IMR-90 (cell line): ENCODE results near the gene SLC6A13. TPM values are rescaled to one million over a fixed set of nuclear protein-coding genes. Genes with fewer than 3 reads are reported as not detected.

Experiments
- ATAC-seq: fragments of 200-7000 bp; cut with Tn5 transposase; 2 replicates; pipeline ENCODE4 v1.9.1; 2020; ENCODE audit warnings: low read depth, mild to moderate bottlenecking, moderate library complexity
- Bru-seq: library from RNA; stranded (reverse); fragments of 400-500 nt; gene quantifications from one replicate; lab custom pipeline; 2021; lab: Mats Ljungman, UMichigan
- BruChase-seq, 2 experiments: library from RNA; stranded (reverse); fragments of 400-500 nt; gene quantifications; one replicate each; lab custom pipeline; 2021; lab: Mats Ljungman, UMichigan
- BruUV-seq: library from RNA; stranded (reverse); fragments of 400-500 nt; replicated peaks from 2 replicates; lab custom pipeline; 2021; lab: Mats Ljungman, UMichigan
- CTCF ChIA-PET: fragments of 300-600 bp; formaldehyde crosslinking; extraction: SDS; loops from one replicate; lab custom pipeline; 2021; ENCODE audit warnings: antibody characterized with exemption; lab: Yijun Ruan, JAX
- POLR2A ChIA-PET: fragments of 300-600 bp; sonication (Branson Sonifier 250); formaldehyde crosslinking; loops from one replicate; lab custom pipeline; 2022; ENCODE audit warnings: antibody characterized with exemption; ENCODE audit not compliant: unreplicated experiment; lab: Charles Lee
- DNase-seq: peaks from one replicate; pipeline ENCODE4 v3.0.0; 2013
- H2AFZ ChIP-seq: replicated peaks from 2 replicates; pipeline ENCODE3; 2013; ENCODE audit warnings: low read length, mild to moderate bottlenecking; ENCODE audit not compliant: poor library complexity
- H2AK5ac ChIP-seq: 2 replicates; pipeline ENCODE4 v1.6.1; 2013; ENCODE audit warnings: low read depth, low read length, inconsistent platforms
- H2AK9ac ChIP-seq: replicated peaks from 2 replicates; pipeline ENCODE3; 2013; ENCODE audit warnings: mild to moderate bottlenecking, low read depth, low read length, moderate library complexity; ENCODE audit not compliant: poor library complexity
- H2BK120ac ChIP-seq: 2 replicates; pipeline ENCODE4 v1.6.1; 2013; ENCODE audit warnings: low read depth, low read length, inconsistent platforms
- H2BK15ac ChIP-seq: 3 replicates; pipeline ENCODE4 v1.6.1; 2013; ENCODE audit warnings: low read depth, low read length, inconsistent platforms
- H2BK20ac ChIP-seq: 2 replicates; pipeline ENCODE4 v1.6.1; 2013; ENCODE audit warnings: low read depth, mild to moderate bottlenecking, inconsistent platforms, low read length, moderate library complexity
- H2BK5ac ChIP-seq: 2 replicates; pipeline ENCODE4 v1.6.1; 2013; ENCODE audit warnings: mild to moderate bottlenecking, low read depth, low read length, inconsistent platforms; ENCODE audit not compliant: poor library complexity, severe bottlenecking
- H3K14ac ChIP-seq: replicated peaks from 2 replicates; pipeline ENCODE4 v1.6.1; 2013; ENCODE audit warnings: low read depth, low read length, inconsistent platforms
- H3K18ac ChIP-seq: 2 replicates; pipeline ENCODE4 v1.6.1; 2013; ENCODE audit warnings: low read depth, low read length, control low read depth
- H3K23ac ChIP-seq: 2 replicates; pipeline ENCODE4 v1.6.1; 2013; ENCODE audit warnings: low read depth, low read length, inconsistent platforms
- H3K27ac ChIP-seq: 2 replicates; pipeline ENCODE4 v1.5.1; 2013; ENCODE audit warnings: mild to moderate bottlenecking, control low read depth, low read length; ENCODE audit not compliant: insufficient read depth
- H3K27me3 ChIP-seq: 2 replicates; pipeline ENCODE4 v1.6.1; 2013; ENCODE audit warnings: low read length; ENCODE audit not compliant: control insufficient read depth, insufficient read depth
- H3K36me3 ChIP-seq: 2 replicates; pipeline ENCODE4 v1.6.1; 2013; ENCODE audit warnings: low read length, mixed read lengths; ENCODE audit not compliant: control insufficient read depth, insufficient read depth
- H3K4ac ChIP-seq: 2 replicates; pipeline ENCODE4 v1.6.1; 2013; ENCODE audit warnings: low read depth, low read length, inconsistent platforms
- H3K4me1 ChIP-seq: 2 replicates; pipeline ENCODE4 v1.6.1; 2013; ENCODE audit warnings: low read length, mixed read lengths; ENCODE audit not compliant: control insufficient read depth, insufficient read depth
- H3K4me2 ChIP-seq: 2 replicates; pipeline ENCODE4 v1.6.1; 2013; ENCODE audit warnings: low read depth, mild to moderate bottlenecking, control low read depth, low read length, moderate library complexity
- H3K4me3 ChIP-seq: 2 replicates; pipeline ENCODE4 v1.5.1; 2013; ENCODE audit warnings: low read depth, mild to moderate bottlenecking, control low read depth, low read length, moderate library complexity; ENCODE audit not compliant: insufficient read depth
- H3K56ac ChIP-seq: 2 replicates; pipeline ENCODE4 v1.6.1; 2013; ENCODE audit warnings: low read length, inconsistent platforms; ENCODE audit not compliant: insufficient read depth; ENCODE audit errors: extremely low read depth
- H3K79me1 ChIP-seq, 2 experiments: 2 replicates each; pipeline ENCODE4 v1.6.1; 2013; ENCODE audit warnings: low read length in 2 of 2, inconsistent platforms in 1 of 2, low read depth in 1 of 2
- H3K9ac ChIP-seq: 2 replicates; pipeline ENCODE4 v1.6.1; 2013; ENCODE audit warnings: low read depth, low read length, control low read depth
- H3K9me1 ChIP-seq: 2 replicates; pipeline ENCODE4 v1.6.1; 2013; ENCODE audit warnings: low read length, inconsistent platforms; ENCODE audit not compliant: insufficient read depth
- H3K9me3 ChIP-seq: 2 replicates; pipeline ENCODE4 v1.6.1; 2013; ENCODE audit warnings: low read length; ENCODE audit not compliant: control insufficient read depth, insufficient read depth
- H4K20me1 ChIP-seq: 2 replicates; pipeline ENCODE4 v1.6.1; 2013; ENCODE audit warnings: low read length, inconsistent platforms; ENCODE audit not compliant: insufficient read depth
- H4K5ac ChIP-seq: 2 replicates; pipeline ENCODE4 v1.6.1; 2013; ENCODE audit warnings: mild to moderate bottlenecking, low read depth, low read length, control low read depth
- H4K8ac ChIP-seq, 2 experiments: 2 replicates each; pipeline ENCODE4 v1.6.1; 2013; ENCODE audit warnings: low read depth in 2 of 2, low read length in 2 of 2, control low read depth in 1 of 2, inconsistent platforms in 1 of 2
- H4K91ac ChIP-seq: 2 replicates; pipeline ENCODE4 v1.6.1; 2013; ENCODE audit warnings: low read depth, low read length, inconsistent platforms; ENCODE audit not compliant: insufficient read depth
- CEBPB ChIP-seq: IDR thresholded peaks from 2 replicates; pipeline ENCODE4 v1.6.1; 2012; ENCODE audit warnings: low read depth, low read length, improper control_type of control experiment
- CHD1 ChIP-seq: IDR thresholded peaks from 2 replicates; pipeline ENCODE4 v1.6.1; 2012; ENCODE audit warnings: low read depth, low read length, improper control_type of control experiment
- FOS ChIP-seq: fragments of 150-350 bp; IDR thresholded peaks from 2 replicates; pipeline ENCODE4 v1.6.1; 2016; ENCODE audit warnings: low read depth, low read length
- MAFK ChIP-seq: IDR thresholded peaks from 2 replicates; pipeline ENCODE4 v1.6.1; 2012; ENCODE audit warnings: low read depth, low read length, improper control_type of control experiment
- MAZ ChIP-seq: IDR thresholded peaks from 2 replicates; pipeline ENCODE4 v1.6.1; 2012; ENCODE audit warnings: low read depth, mild to moderate bottlenecking, low read length, improper control_type of control experiment, moderate library complexity, borderline replicate concordance
- MXI1 ChIP-seq: IDR thresholded peaks from 2 replicates; pipeline ENCODE4 v1.6.1; 2012; ENCODE audit warnings: low read depth, mild to moderate bottlenecking, low read length, moderate library complexity, borderline replicate concordance
- NFE2L2 ChIP-seq: fragments of 150-350 bp; IDR thresholded peaks from 2 replicates; pipeline ENCODE4 v1.6.1; 2016; ENCODE audit warnings: low read depth, mild to moderate bottlenecking, low read length
- POLR2A ChIP-seq: IDR thresholded peaks from 2 replicates; pipeline ENCODE4 v1.6.1; 2012; ENCODE audit warnings: mild to moderate bottlenecking, low read depth, low read length
- RAD21 ChIP-seq: IDR thresholded peaks from 2 replicates; pipeline ENCODE4 v1.6.1; 2012; ENCODE audit warnings: low read length, improper control_type of control experiment
- RCOR1 ChIP-seq: IDR thresholded peaks from 2 replicates; pipeline ENCODE4 v1.6.1; 2012; ENCODE audit warnings: mild to moderate bottlenecking, low read length, improper control_type of control experiment; ENCODE audit not compliant: insufficient replicate concordance
- RFX5 ChIP-seq: IDR thresholded peaks from 2 replicates; pipeline ENCODE4 v1.8.0; 2012; ENCODE audit warnings: low read depth, mild to moderate bottlenecking, low read length, moderate library complexity
- SMC3 ChIP-seq: fragments of 150-350 bp; IDR thresholded peaks from 2 replicates; pipeline ENCODE4 v1.6.1; 2016; ENCODE audit warnings: low read depth, mild to moderate bottlenecking, antibody characterized with exemption, low read length, moderate library complexity
- WGBS, 2 experiments: methylation state at CpG; one replicate each; pipeline versions ENCODE4 v1.1.5 to v1.1.7; 2013; ENCODE audit warnings: missing lambda C conversion rate in 2 of 2; ENCODE audit not compliant: insufficient read length in 1 of 2; ENCODE audit errors: extremely low coverage in 2 of 2; 5-methylcytosine and 5-hydroxymethylcytosine counted together
- dilution Hi-C: fragments of 300-500 bp; cut with HindIII; formaldehyde crosslinking; loops from one replicate; pipeline ENCODE4 v1.14.3; 2018; ENCODE audit warnings: low sequenced_read_pairs; ENCODE audit not compliant: unreplicated experiment
- in situ Hi-C: fragments of 300-500 bp; cut with MboI; formaldehyde crosslinking; loops from 3 replicates; pipeline ENCODE4 v1.14.3; 2019; ENCODE audit warnings: low sequenced_read_pairs, inconsistent platforms, mixed read lengths
- intact Hi-C: fragments of 100-400 bp; cut with micrococcal nuclease; formaldehyde crosslinking; loops from 2 replicates; pipeline ENCODE4 v1.10.0; 2022
- long read RNA-seq: library from polyadenylated mRNA; unstranded; transcript quantifications from one replicate; pipeline ENCODE4 v2.0.0, GENCODE V29; 2021; ENCODE audit not compliant: unreplicated experiment
- polyA plus RNA-seq, 3 experiments: library from polyadenylated mRNA; depleted of rRNA; stranded (reverse); fragments of >200 nt; gene quantifications; 2 replicates each; pipeline ENCODE4 v1.2.3, GENCODE V29; 2012; ENCODE audit warnings: low replicate concordance in 1 of 3
- total RNA-seq: library from RNA; depleted of rRNA; stranded (reverse); fragments of >200 nt; gene quantifications from 2 replicates; pipeline ENCODE4 v1.2.3, GENCODE V29; 2012; rRNA removed
- TF ChIP-seq, protein P1 (sequence below): conservative IDR thresholded peaks from 2 replicates; pipeline ENCODE4 v1.5.1; 2012; ENCODE audit warnings: mild to moderate bottlenecking, low read depth, low read length, improper control_type of control experiment
- TF ChIP-seq, protein P2 (sequence below): fragments of 150-350 bp; IDR thresholded peaks from 2 replicates; pipeline ENCODE4 v1.6.1; 2017; ENCODE audit warnings: mild to moderate bottlenecking, antibody characterized with exemption, low read length, low read depth
- TF ChIP-seq, protein P3 (sequence below): fragments of 150-350 bp; IDR thresholded peaks from 2 replicates; pipeline ENCODE4 v1.6.1; 2016; ENCODE audit warnings: low read depth, mild to moderate bottlenecking, low read length, moderate library complexity, borderline replicate concordance

Gene SLC6A13
- total RNA-seq (under 0.01 and 0.28 TPM in 2 replicates), polyA plus RNA-seq (2012; rRNA removed) (0.10 TPM in 1 of 2 replicates, not detected in the other), Bru-seq, nascent RNA (percentile 18 among the genes with signal in this experiment), BruChase-seq, experiment 1, labeled RNA remaining after a 6-hour chase (percentile 22 among the genes with signal in this experiment), BruChase-seq, experiment 2, labeled RNA remaining after a 2-hour chase (percentile 20 among the genes with signal in this experiment)
- polyA plus RNA-seq (2012; cell fraction: cytosol; rRNA removed), result 0.05 TPM in 1 of 2 replicates, not detected in the other
- 0.45 and 1.1 TPM in 2 replicates for polyA plus RNA-seq (2012; cell fraction: nucleus; rRNA removed; ENCODE audit: low replicate concordance)
- long read RNA-seq, result 0 reads

DNA sequence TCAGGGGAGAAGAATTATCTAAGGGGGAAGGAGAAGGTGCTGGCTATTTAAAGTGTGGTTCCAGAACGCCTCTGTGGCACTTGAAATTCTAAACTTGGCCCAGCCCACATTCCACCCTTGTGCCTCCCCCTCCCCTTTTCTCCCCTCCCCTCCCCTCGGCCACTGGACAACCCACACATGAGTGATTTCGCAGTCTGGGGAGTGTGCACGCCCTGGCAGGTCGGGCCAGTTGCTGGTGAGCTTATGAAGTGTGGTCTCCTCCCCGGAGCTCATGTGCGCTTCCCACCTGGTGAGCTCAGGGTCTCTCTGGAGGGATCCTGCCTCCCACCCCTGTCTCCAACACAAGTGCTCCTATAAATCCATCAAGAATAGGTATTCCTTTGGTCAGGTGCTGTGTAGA is at the start of gene SLC6A13:
Gene SLC6A13 (minus strand): TSS at position 20 of the 400 bp plus-strand sequence. CDS start 2,784 bp downstream, outside the sequence.
- intact Hi-C loops, result no loop called here
- POLR2A ChIA-PET, result no interaction called here
- WGBS, 2 experiments, result no CpG with 5 or more reads among the region's 7 CpGs
- TF ChIP-seq MXI1, result no peak
- TF ChIP-seq SMC3, result no peak
- TF ChIP-seq RCOR1, result no peak
- TF ChIP-seq POLR2A, result no peak
- no peak for TF ChIP-seq RAD21
- TF ChIP-seq CEBPB, result no peak
- no peak for TF ChIP-seq MAZ
- no peak for TF ChIP-seq MAFK
- TF ChIP-seq CHD1, result no peak
- TF ChIP-seq NFE2L2, result no peak
- TF ChIP-seq RFX5, result no peak
- TF ChIP-seq, protein P1, sequence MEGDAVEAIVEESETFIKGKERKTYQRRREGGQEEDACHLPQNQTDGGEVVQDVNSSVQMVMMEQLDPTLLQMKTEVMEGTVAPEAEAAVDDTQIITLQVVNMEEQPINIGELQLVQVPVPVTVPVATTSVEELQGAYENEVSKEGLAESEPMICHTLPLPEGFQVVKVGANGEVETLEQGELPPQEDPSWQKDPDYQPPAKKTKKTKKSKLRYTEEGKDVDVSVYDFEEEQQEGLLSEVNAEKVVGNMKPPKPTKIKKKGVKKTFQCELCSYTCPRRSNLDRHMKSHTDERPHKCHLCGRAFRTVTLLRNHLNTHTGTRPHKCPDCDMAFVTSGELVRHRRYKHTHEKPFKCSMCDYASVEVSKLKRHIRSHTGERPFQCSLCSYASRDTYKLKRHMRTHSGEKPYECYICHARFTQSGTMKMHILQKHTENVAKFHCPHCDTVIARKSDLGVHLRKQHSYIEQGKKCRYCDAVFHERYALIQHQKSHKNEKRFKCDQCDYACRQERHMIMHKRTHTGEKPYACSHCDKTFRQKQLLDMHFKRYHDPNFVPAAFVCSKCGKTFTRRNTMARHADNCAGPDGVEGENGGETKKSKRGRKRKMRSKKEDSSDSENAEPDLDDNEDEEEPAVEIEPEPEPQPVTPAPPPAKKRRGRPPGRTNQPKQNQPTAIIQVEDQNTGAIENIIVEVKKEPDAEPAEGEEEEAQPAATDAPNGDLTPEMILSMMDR, result no peak
- TF ChIP-seq, protein P2, sequence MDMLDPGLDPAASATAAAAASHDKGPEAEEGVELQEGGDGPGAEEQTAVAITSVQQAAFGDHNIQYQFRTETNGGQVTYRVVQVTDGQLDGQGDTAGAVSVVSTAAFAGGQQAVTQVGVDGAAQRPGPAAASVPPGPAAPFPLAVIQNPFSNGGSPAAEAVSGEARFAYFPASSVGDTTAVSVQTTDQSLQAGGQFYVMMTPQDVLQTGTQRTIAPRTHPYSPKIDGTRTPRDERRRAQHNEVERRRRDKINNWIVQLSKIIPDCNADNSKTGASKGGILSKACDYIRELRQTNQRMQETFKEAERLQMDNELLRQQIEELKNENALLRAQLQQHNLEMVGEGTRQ, result no peak
- TF ChIP-seq, protein P3, sequence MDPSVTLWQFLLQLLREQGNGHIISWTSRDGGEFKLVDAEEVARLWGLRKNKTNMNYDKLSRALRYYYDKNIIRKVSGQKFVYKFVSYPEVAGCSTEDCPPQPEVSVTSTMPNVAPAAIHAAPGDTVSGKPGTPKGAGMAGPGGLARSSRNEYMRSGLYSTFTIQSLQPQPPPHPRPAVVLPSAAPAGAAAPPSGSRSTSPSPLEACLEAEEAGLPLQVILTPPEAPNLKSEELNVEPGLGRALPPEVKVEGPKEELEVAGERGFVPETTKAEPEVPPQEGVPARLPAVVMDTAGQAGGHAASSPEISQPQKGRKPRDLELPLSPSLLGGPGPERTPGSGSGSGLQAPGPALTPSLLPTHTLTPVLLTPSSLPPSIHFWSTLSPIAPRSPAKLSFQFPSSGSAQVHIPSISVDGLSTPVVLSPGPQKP, result no peak
- TF ChIP-seq FOS, result no peak

More for the DNA sequence above, at the start of gene SLC6A13:
- BruUV-seq, result no TSS peak
- Histone ChIP-seq H4K8ac (no peak within 1 kb of the TSS), H3K9me3 (no peaks in the 10 kb centered on the region), H3K4ac (no peak within 1 kb of the TSS), H2AFZ (no peak within 1 kb of the TSS), H3K56ac (no peak within 1 kb of the TSS), H2AK9ac (no peak within 1 kb of the TSS), H3K36me3 (no peaks in the 10 kb centered on the region), H3K18ac (no peak within 1 kb of the TSS), H3K4me1 (peaks cover 2% of the 10 kb centered on the region; the same call in 1 of the 2 replicates), H3K4me3 (no peak within 1 kb of the TSS), H2AK5ac (no peak within 1 kb of the TSS), H2BK120ac (no peak within 1 kb of the TSS), H3K79me1 (no peaks in the 10 kb centered on the region), H4K20me1 (no peaks in the 10 kb centered on the region), H4K91ac (no peak within 1 kb of the TSS), H2BK15ac (no peak within 1 kb of the TSS), H3K27me3 (peaks cover 36% of the 10 kb centered on the region), H3K9ac (no peak within 1 kb of the TSS), H3K14ac (0 out of 2 replicates have a peak within 1 kb of the TSS, but pooled peaks have one; percentile 28), H3K27ac (no peak within 1 kb of the TSS), H3K9me1 (peaks cover 4% of the 10 kb centered on the region; the same call in 1 of the 2 replicates), H4K5ac (no peak within 1 kb of the TSS), H3K4me2 (no peak within 1 kb of the TSS), H3K23ac (peak within 1 kb of the TSS; percentile 16; the same call in 1 of the 2 replicates), H2BK20ac (no peak within 1 kb of the TSS), H2BK5ac (no peak within 1 kb of the TSS)
- in situ Hi-C loops (no loop called here), dilution Hi-C loops (no loop called here)
- no peak for DNase-seq
- no peak for ATAC-seq
- CTCF ChIA-PET, result no interaction called here
